HG03066 (cell line): ENCODE data around the gene USP16.
"Not testable (repeated sequence)": the region's sequence is repeated elsewhere in the genome, so short reads cannot be mapped to it uniquely, and the experiment has no call there.

Experiments used
- ATAC-seq: cut with Tn5 transposase; IDR thresholded peaks from one replicate; pipeline ENCODE4 v1.9.1; 2021; ENCODE audit warnings: low read depth; ENCODE audit not compliant: unreplicated experiment

Gene USP16

DNA sequence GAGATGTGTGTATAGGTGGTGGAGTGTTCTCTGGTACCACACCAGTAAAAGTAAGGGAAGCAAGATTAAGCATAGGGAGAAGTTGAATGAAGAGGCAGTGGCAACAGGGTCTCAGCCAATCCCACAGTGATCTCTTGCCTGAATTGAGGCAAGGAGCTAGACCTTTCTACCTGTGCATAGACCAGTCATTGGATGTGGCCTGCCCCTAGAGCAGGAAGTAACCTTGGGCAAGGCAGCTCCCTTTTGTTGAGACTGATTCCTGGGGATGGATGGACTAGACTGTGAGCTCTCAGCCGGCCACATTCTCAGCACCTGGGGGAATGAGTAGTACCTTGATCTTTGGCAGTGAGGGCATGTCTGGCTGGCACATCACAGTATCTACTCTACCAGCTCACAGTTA lies 6.4 kb downstream of the USP16 start:
- ATAC-seq = no peak

DNA sequence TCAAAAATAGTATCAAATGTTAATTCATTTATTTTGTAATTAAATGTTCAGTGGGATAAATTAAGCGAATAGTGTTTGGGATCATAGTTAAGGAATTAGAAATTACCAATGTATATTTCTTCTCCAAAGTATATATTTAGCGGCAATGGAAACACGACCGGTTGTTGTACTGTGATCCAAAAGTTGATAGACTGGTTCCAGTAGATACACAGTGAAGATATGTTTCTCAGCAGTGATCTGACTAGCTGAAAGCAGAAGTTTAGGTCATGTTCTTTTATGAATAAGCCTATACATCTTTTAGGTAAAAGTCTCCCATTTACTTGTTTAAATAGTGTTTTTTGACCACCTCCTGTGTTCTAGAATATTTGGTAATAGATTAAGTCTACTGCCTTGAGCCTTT lies 8.8 kb downstream of the USP16 start:
- ATAC-seq = no peak

DNA sequence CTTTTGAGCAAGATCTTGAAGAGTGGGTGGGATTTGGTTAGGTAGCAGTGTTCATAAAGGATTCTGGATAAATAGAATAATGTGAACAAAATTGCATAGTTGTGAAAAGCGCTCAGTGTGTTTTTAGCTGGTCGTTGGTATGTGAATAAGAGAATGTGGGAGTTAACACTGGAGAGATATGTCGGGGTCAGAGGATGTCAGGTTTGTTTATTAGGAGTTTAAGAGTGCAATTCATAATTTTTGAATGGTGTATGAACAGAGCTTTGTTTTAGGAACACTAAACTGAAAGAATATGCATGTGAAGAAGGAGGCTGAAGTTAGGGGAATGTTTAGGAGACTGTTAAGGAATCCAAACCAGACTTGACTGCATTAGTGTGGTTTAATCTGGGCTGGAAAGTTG lies 9.4 kb downstream of the USP16 start:
- ATAC-seq = no peak

DNA sequence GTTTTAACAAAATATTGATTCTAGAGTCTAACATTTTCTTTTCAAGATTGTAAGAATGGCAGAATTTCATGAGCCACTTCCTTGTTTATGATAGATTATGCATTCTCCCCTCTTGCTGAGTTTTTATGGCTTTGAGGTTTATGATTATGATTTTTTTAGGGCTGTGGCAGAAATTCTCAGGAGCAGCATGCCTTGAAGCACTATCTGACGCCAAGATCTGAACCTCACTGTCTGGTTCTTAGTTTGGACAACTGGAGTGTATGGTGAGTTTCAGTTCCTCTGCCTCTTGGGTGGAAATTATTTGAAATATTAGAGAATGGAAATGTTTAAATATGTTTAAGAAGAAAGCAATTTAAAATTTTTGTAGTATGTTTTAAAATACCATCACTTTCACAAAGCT lies 10.2 kb downstream of the USP16 start:
- no peak for ATAC-seq

DNA sequence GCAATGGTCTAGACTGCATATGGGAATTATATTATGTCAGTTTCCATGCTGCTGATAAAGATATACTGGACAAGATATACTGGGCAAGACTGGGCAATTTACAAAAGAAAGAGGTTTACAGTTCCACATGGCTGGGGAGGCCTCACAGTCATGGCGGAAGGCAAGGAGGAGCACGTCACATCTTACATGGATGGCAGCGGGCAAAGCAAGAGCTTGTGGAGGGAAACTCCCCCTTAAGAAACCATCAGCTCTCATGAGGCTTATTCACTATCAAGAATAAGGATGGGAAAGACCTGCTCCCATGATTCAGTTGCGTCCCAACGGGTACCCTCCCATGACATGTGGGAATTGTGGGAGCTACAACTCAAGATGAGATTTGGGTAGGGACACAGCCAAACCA lies 27.8 kb downstream of the USP16 start:
- no peak for ATAC-seq

DNA sequence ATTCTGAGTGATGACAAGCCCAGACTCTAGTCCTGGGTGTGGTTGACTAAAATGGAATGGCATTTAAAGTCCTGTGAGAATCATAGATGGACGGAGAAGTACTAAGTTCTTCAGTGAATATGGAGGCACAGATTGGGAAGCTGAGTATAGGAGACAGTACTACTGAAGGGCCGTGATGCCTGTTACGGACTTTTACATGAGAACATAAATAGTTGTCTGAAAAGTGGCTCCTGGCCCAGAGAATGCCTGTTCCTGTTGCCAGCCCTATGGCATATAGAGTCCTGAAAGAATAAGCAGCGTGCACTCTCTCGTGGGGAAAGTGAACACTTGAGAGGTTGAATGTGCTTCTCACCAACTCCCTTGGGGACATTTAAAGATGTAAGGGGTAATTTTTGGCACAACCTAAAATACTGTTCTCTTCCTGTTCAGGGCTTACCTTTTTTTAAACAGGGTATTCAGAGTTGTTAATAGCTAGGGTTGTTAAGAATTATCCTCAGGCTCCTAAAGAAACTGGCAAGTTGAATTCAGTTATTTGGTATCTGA lies 28.6 kb downstream of the USP16 start:
- ATAC-seq = no peak

DNA sequence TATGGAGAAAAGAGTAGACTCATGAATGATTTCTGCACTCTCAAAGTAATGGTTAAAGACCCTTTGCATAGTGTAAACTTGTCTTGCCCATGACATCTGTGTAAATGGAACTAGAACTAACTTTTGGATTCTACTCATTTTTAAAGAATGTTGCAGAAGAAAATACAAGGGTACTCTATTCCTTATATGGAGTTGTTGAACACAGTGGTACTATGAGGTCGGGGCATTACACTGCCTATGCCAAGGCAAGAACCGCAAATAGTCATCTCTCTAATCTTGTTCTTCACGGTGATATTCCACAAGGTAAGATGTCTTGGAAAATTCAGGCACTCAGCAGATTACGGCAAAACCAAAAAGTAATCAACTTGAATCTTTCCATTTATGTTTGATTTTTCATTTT lies 29.2 kb downstream of the USP16 start:
- ATAC-seq = no peak

DNA sequence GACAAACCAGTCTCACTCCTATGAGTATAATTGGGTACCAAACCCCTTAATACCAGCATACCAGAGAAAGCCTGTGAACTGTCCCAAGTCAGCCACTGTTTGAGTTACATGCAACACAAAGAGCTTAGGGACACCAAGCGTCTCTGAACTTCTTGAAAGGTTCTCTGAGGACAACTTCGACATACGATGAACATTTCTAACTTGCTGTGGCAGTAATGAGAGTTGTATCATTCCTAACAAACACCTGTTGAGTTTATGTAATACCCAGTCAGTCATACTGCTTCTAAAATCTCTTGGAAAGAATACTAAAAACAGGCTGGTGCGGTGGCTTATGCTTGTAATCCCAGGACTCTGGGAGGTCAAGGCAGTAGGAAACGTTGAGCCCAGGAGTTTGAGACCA lies 30.6 kb downstream of the USP16 start:
- no peak for ATAC-seq

DNA sequence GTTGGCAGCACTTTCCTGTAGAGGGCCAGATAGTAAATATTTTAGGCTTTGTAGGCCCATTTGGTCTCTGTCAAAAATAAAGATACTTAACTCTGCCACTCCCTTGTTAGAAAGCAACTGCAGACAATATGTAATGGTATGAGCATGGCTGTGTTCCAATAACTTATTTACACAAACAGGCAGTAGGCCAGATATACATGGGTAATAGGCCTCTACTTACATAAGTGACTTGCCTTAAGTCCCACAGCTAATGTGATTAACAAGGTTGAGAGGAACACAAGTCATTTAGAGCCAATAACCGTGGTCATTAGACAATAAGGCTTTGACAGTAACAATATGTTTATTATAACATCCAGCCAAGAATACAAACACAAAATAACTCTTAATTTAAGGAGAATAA lies 31.5 kb downstream of the USP16 start:
- no peak for ATAC-seq

DNA sequence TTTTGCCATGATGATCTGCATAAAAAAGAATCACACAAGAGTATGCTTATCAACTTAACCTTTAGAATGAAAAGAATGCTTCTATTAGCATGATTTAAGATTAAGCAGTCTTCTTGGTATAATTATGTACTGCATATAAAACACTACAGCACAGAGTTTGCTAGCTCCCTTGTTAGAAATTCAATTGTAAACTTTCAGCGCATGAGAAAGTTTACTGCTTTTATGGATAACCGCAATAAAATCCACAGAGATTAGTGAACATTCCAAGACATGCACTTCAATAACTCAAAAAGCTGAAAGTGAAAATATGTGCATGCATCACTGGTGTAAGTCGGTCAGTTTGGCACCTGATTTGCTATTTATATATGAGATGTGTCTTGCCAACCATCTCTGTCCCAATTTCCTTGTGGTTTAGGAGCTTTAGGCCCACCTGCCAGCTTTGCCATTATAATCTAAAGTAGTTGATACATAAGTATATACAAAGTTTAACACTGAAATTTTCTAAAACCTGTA lies 32.1 kb downstream of the USP16 start:
- ATAC-seq = no peak

DNA sequence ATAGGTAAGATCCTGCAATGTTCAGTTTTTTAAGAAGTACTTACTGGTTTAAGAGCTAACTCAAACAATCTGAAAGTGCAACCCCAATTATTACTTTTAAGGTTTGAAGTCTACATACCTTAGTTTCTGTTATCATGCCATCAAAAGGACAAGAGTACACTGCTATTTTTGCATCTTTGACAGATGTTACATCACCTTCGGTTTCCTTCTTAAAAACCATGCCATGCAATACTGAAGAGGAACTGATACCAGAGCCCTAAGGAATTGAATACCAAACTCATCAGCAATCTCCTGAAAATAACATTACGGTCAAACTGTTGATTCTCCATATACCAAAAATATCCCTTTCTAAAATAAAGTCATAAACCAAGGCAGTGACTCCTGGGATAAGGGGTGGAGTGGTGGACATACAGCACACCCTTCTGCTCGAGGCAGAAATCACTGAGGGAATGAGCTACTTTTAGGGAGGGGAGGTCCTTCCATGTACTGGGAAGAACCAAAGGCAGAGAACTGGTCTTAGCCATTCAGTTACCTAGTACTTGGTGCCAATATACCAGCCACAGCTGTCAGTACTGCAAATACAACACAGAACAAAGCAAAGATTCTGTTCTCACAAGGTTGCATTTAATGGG lies 40.5 kb downstream of the USP16 start:
- ATAC-seq = peak; percentile 98

DNA sequence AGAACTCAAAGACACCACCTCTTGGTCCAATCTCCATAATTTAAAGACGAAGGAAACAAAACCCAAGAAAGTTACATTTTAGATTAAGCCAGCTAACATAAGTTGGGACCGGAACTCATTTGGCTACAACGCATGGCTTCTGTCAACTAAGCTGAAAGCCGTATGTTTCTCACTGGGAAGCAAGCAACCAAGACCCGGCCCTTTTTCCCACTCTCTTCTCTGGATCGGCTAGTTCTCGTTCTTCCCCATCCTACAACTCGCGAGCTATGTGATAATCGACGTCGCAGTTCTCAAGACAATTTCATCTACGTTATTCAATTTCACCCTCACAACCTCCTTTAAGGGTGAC lies 48.4 kb downstream of the USP16 start:
- peak; percentile 4 for ATAC-seq

DNA sequence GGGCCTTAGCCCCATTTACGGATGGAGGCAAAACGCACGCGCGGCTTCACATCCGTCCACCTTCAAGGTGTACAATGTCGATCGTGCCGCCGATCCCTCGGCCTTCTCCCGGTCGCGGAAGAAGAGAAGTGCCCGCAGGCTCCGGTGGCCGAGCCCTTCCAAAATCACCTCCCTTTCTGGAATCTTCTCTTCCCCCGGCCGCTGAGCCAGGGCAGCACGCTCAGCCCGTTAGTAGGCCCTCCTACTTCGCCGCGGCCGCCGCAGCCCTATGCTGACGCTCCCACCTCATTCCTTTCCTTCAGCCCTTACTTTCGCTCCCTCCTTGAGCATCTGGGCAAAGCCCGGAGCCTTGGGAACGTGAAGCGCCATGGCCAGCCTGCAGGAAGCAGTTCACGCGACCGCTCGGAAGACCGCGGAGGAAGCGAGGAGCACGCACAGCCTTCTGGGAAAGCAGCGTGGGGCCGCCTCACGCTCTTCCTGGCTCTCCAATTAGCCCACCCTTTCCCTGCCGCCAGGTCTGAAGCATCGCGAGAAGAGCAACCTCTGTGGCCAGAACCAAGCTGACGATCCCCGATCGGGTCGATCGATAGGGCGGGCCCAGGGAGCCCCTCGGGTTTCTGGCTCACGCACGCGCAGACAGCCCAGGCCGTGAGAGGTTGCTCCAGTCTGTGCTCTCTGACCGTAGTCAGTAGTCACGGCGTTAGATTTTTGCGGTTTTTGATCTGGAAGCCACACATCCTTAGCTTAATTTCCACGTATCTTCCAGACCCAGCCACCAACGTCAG lies 48.9 kb downstream of the USP16 start, which contains the start of gene CCT8:
Gene CCT8 (minus strand): TSS at position 427 of the 785 bp plus-strand sequence. CDS start 58 bp downstream, at position 369.
- peak; percentile 79 for ATAC-seq

DNA sequence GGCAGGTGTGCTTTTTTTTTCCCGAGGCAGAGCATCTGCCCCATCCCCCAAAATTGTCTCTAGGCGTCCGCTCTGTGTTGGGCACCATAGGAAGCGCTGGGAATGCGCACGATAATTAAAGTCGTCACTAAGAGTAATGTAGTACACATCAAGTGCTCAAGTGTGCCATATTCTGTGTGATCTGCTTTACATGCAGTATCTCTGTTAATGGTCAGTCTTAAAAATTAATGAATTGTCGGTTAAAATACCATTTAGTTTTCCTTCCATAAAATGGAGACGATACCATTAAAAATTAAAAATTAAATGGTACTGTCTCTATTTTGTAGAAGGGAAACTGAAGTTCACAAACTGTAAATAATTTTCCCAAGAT lies 49.5 kb downstream of the USP16 start:
- ATAC-seq = peak; percentile 5

DNA sequence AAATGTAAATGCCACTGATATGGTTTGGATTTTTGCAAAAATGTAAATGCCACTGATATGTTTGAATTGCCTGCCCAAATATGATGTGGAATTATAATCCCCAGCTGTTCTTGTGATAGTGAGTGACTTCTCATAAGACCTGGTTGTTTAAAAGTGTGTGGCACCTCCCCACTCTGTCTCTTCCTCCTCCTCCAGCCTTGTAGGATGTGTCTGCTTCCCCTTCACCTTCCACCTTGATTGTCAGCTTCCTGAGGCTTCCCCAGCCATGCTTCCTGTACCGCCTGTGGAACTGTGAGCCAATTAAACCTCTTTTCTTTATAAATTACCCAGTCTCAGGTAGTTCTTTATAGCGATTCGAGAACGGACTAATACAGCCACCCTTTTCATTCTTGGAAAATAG lies 50.3 kb downstream of the USP16 start:
- no peak for ATAC-seq

DNA sequence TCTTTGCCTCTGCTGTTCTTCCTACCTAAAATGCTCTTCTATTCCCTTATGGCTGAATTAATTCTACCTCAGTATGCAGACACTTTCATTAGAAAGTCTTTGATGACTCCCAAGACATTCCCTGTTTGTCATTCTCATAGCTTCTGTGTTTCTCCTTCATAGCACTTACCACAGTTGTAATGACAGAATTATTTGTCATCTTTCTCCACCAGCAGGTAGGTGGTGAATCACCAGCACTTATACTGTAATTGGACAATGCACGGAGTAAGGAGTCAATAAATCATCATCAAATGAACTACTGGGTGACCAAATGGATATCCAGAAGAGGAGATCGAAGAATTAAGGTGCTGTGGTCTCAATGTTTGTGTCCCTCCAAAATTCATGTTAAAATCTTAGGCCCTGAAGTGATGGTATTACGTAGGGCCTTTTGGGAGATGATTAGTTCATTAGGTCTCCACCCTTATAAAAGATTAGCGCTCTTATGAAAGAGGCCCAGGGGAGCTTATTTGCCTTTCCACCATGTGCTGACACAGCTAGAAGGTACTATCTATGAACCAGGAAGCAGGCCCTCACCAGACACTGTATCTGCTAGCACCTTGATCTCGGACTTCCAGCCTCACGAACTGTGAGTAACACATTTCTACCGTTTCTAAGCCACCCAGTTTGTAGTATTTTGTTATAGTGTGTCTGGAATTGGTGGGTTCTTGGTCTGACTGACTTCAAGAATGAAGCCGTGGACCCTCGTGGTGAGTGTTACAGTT lies 51.4 kb downstream of the USP16 start:
- ATAC-seq = no peak

DNA sequence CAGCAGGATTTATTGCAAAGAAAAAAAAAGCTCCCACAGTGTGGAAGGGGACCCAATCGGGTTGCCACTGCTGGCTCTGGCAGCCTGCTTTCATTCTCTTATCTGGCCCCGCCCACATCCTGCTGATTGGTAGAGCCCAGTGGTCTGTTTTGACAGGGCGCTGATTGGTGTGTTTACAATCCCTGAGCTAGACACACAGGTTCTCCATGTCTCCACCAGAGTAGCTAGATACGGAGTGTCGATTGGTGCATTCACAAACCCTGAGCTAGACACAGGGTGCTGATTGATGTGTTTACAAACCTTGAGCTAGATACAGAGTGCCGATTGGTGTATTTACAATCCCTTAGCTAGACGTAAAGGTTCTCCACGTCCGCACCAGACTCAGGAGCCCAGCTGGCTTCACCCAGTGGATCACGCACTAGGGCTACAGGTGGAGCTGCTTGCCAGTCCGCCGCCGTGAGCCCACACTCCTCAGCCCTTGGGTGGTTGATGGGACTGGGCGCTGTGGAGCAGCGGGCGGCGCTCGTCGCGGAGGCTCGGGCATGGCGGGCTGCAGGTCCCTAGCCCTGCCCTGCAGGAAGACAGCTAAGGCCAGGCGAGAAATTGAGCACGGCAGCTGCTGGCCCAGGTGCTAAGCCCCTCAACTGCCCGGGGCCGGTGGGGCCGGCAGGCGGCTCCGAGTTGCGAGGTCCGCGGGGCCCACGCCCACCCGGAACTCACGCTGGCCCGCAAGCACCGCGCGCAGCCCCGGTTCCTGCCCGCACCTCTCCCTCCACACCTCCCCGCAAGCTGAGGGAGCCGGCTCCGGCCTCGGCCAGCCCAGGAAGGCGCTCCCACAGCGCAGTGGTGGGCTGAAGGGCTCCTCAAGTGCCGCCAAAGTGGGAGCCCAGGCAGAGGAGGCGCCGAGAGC lies 52.5 kb downstream of the USP16 start:
- ATAC-seq = not testable (repeated sequence)

DNA sequence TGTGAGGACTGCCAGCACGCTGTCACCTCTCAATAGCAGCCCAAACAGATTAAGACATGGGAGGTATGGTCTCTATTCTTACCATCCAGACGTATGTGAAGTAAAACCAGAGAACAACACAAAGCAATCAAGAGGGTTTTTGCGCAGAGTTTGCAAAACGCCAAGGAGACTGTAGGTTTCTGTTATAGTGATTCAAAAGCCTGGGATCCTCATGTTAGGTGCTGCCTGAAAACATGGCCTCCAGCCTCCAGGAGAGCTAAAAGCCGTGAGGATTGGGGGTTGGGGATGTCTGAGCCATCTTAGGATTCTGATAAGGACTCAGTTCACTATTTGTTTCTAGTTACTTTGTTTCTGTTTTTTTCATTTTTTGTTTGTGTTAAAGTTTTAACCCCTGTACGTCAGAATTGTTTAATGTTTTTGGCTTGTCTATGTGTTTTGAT lies 53.2 kb downstream of the USP16 start:
- no peak for ATAC-seq

DNA sequence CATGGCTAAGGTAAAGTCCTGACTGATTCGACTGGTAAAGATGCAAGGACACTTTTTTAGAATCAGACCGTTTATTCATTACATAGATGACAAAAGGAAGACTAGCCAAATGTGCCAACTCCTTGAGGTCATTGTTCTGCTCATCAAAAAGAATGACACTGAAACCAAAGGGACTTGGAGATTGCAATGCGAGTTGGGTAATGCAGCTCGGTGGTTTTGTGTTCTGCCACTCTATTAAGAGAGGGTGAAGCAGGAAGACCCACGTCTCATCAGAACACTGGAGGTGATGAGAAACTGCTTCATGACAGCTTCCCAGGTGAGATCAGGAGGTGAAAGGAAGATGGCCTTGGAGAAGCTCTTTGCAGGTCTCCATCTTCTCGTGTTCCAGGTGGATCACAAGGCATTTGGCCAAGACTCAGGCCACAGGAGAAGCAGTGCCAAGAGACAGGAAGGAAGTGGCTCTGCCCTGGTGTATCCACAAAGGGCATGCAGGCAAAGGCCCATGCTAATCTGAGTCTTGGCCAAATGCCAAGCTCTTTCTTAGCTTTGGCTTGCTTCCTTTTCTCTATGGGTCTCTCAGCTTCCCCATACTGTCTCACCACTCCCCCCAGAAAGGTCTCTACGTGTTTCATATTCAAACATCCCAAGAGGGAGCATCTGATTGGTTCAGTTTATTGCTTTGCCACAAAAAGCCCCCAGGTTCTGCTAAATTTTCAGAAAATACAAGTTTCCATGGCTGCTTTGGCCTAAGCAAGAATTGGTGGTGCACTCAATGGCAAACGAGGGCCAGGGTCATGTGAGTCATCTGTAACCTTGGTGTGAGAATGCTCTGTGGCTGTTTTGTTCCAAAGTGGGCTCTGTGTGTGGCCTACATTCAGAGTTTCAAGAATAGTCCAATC lies 54.6 kb downstream of the USP16 start:
- peak; percentile 46 for ATAC-seq
